Measurements from ENCODE around the gene ROR1.

- no peak for TF ChIP-seq CTCF (IDR thresholded peaks at IDR 0.05; ENCODE audit: low read length)
- TF ChIP-seq EZH2 (optimal IDR thresholded peaks at IDR 0.05; ENCODE audit: low read depth, low read length): no peak
Observed at GRCh38 chr1:64041371-64042131, 267.7 kb downstream of the ROR1 start.
